ENCODE measurements around the gene SLK. TPM values are rescaled to one million over a fixed set of nuclear protein-coding genes. Genes with fewer than 3 reads are reported as not detected.

SLK gene
- polyA plus RNA-seq, 2 of the 4 experiments (the other 2 are of a cell fraction): 23.3 to 29.2 TPM

GRCh38 chr10:104038537-104038936 is 71.6 kb downstream of the SLK start:
- FAIRE-seq: no peak
- DNase-seq (ENCODE audit: low read depth in 1 of 2, low spot score in 1 of 2): no peak
- ATAC-seq: no peak
- ChIA-PET CTCF (interaction anchor here (0.8 to 7.2 kb wide), 5 partner anchors 10 to 154 kb away, joined by 3 to 60 read pairs (median 6); partner anchors contain the start of gene SFR1), POLR2A (no interaction called here)
- H3K4me1 ChIP-seq: no peaks in the 10 kb centered on the region
- 94% methylated on average over 8 of the region's 8 CpGs for WGBS (ENCODE audit: missing lambda C conversion rate)
- TF ChIP-seq SREBF2 (IDR thresholded peaks at IDR 0.05): no peak
- no peak overlapping the region for H3K4me3 ChIP-seq
- no peak overlapping the region for H3K4me2 ChIP-seq
- no peaks in the 10 kb centered on the region for H3K9me3 ChIP-seq
- H3K27ac ChIP-seq: no peak overlapping the region

- DNase-seq (ENCODE audit: low read depth in 1 of 2, low spot score in 1 of 2): no peak
- CTCF ChIA-PET: interaction anchor here (0.8 to 7.2 kb wide), 6 partner anchors 11 to 172 kb away, joined by 3 to 60 read pairs (median 5); partner anchors contain the start of gene SFR1
- Histone ChIP-seq H3K9me3 (no peaks in the 10 kb centered on the region), H3K27ac (no peak overlapping the region), H3K4me2 (no peak overlapping the region), H3K4me1 (no peaks in the 10 kb centered on the region), H3K4me3 (no peak overlapping the region)
- no peak for ATAC-seq
- no peak for TF ChIP-seq MYC (IDR thresholded peaks at IDR 0.05; ENCODE audit: borderline replicate concordance, low read length)
- TF ChIP-seq MAZ (IDR thresholded peaks at IDR 0.05; ENCODE audit: borderline replicate concordance, low read depth, low read length): no peak
- TF ChIP-seq TFCP2L1 (CRISPR knock-in tag; IDR thresholded peaks at IDR 0.05): no peak
- peak; percentile 84 for TF ChIP-seq ZFP36 (IDR thresholded peaks at IDR 0.05; ENCODE audit: borderline replicate concordance, partially characterized antibody)
- no peak for TF ChIP-seq ZSCAN20 (CRISPR knock-in tag; IDR thresholded peaks at IDR 0.05)
- TF ChIP-seq ATOH8 (CRISPR knock-in tag; IDR thresholded peaks at IDR 0.05; ENCODE audit: low read depth): no peak
- TF ChIP-seq RARB (CRISPR knock-in tag; IDR thresholded peaks at IDR 0.05): no peak
- 74% methylated on average over 7 of the region's 7 CpGs for WGBS (ENCODE audit: missing lambda C conversion rate)
- POLR2A ChIA-PET: no interaction called here
- no peak for FAIRE-seq
These were observed 72.2 kb downstream of the SLK start for GRCh38 chr10:104038958-104039752.

- Histone ChIP-seq H3K4me2 (no peak overlapping the region), H3K9me3 (no peaks in the 10 kb centered on the region), H3K27ac (no peak overlapping the region), H3K4me3 (no peak overlapping the region), H3K4me1 (no peaks in the 10 kb centered on the region)
- DNase-seq (ENCODE audit: low read depth in 1 of 2, low spot score in 1 of 2): no peak
- no peak for ATAC-seq
- TF ChIP-seq TFCP2L1 (CRISPR knock-in tag; IDR thresholded peaks at IDR 0.05): no peak
- no peak for TF ChIP-seq RCOR1 (IDR thresholded peaks at IDR 0.05; ENCODE audit: low read depth, low read length)
- no peak for TF ChIP-seq EP300 (IDR thresholded peaks at IDR 0.05)
- no peak for TF ChIP-seq MYC (IDR thresholded peaks at IDR 0.05; ENCODE audit: borderline replicate concordance, low read length)
- no peak for FAIRE-seq
- CTCF ChIA-PET: interaction anchor here (1.0 to 7.2 kb wide), 3 partner anchors 9 to 171 kb away, joined by 3 to 60 read pairs (median 3); partner anchors contain the start of gene SFR1
- WGBS (ENCODE audit: missing lambda C conversion rate): 46% methylated on average over 6 of the region's 6 CpGs
- POLR2A ChIA-PET: no interaction called here
These were observed 73.4 kb downstream of the SLK start for GRCh38 chr10:104040382-104040781.

- no peak for TF ChIP-seq CTCF (IDR thresholded peaks at IDR 0.05)
- no peak for TF ChIP-seq PHF8 (IDR thresholded peaks at IDR 0.05; ENCODE audit: borderline replicate concordance, low read depth)
- no peak for TF ChIP-seq EHF (CRISPR knock-in tag; IDR thresholded peaks at IDR 0.05)
- TF ChIP-seq ATOH8 (CRISPR knock-in tag; IDR thresholded peaks at IDR 0.05; ENCODE audit: low read depth): no peak
- TF ChIP-seq NFE2L2 (conservative IDR thresholded peaks at IDR 0.05; ENCODE audit: low read length): no peak
- TF ChIP-seq HOXB5 (CRISPR knock-in tag; IDR thresholded peaks at IDR 0.05): no peak
- no peak for TF ChIP-seq FOXS1 (CRISPR knock-in tag; IDR thresholded peaks at IDR 0.05)
- TF ChIP-seq EP300 (IDR thresholded peaks at IDR 0.05): no peak
- TF ChIP-seq RFX5 (IDR thresholded peaks at IDR 0.05): no peak
- no peak for TF ChIP-seq SREBF2 (IDR thresholded peaks at IDR 0.05)
- no peak for TF ChIP-seq HEYL (CRISPR knock-in tag; IDR thresholded peaks at IDR 0.05)
- no peak for TF ChIP-seq CEBPB (IDR thresholded peaks at IDR 0.05)
- TF ChIP-seq MYC (IDR thresholded peaks at IDR 0.05; ENCODE audit: borderline replicate concordance, low read length): no peak
- FAIRE-seq (no peak), ATAC-seq (no peak), DNase-seq (ENCODE audit: low read depth in 1 of 2, low spot score in 1 of 2) (no peak)
- Histone ChIP-seq H3K4me3 (no peak overlapping the region), H3K27ac (no peak overlapping the region), H3K4me1 (peaks cover 6% of the 10 kb centered on the region; the same call in 2 of the 3 replicates), H3K9me3 (no peaks in the 10 kb centered on the region), H3K4me2 (no peak overlapping the region)
- WGBS (ENCODE audit: missing lambda C conversion rate): 25% methylated on average over 9 of the region's 9 CpGs
- CTCF ChIA-PET: interaction anchor here (0.9 to 7.2 kb wide), 5 partner anchors 8 to 264 kb away, joined by 3 to 60 read pairs (median 3); partner anchors contain the start of genes GSTO1 and SFR1
- POLR2A ChIA-PET: interaction anchor here (2.0 kb wide), 1 partner anchor 81 kb away, joined by 6 read pairs; the partner anchor contains the start of gene SFR1
These were observed 74.2 kb downstream of the SLK start for GRCh38 chr10:104040862-104041789.

Measured in A549 (cell line).